Adrenal gland (tissue), 12 donors: Measurements from ENCODE around the gene PHIP. TPM values are rescaled to one million over a fixed set of nuclear protein-coding genes. Genes with fewer than 3 reads are reported as not detected.

Experiments
- DNase-seq, 7 donors: peaks; one replicate each; pipeline ENCODE4 v3.0.0-alpha.2; 2019 to 2020
- H3K27ac ChIP-seq, 5 donors: fragments of 200-600 bp; sonication (generic) in 4 of 5; 1 replicate in 3 of 5; 2 replicates in 2 of 5; pipeline versions ENCODE4 v1.5.1 to v1.8.0; 2016 to 2020; ENCODE audit warnings: mild to moderate bottlenecking in 1 of 5
- H3K27me3 ChIP-seq: fragments of 200-600 bp; 2 replicates; pipeline ENCODE4 v1.8.0; 2021
- H3K36me3 ChIP-seq, 2 donors: fragments of 200-600 bp; replicated peaks in 1 of 2; 1 replicate in 1 of 2; 2 replicates in 1 of 2; pipeline versions ENCODE4 v1.5.1 to v1.8.0; 2018 to 2022
- H3K4me1 ChIP-seq, 2 donors: fragments of 200-600 bp; replicated peaks in 1 of 2; 1 replicate in 1 of 2; 2 replicates in 1 of 2; pipeline versions ENCODE4 v1.5.1 to v1.8.0; 2018 to 2021
- H3K4me3 ChIP-seq, 4 donors: fragments of 200-600 bp; sonication (generic) in 3 of 4; one replicate each; pipeline ENCODE4 v1.5.1; 2016 to 2018
- H3K9me3 ChIP-seq, 3 donors: fragments of 200-600 bp; sonication (generic) in 1 of 3; replicated peaks in 1 of 3; 1 replicate in 2 of 3; 2 replicates in 1 of 3; pipeline versions ENCODE4 v1.5.1 to v1.8.0; 2016 to 2021
- POLR2A ChIP-seq, 2 donors: fragments of 450-650 bp; IDR thresholded peaks; one replicate each; pipeline ENCODE4 v1.6.1; 2017; ENCODE audit warnings: antibody characterized with exemption in 2 of 2, mild to moderate bottlenecking in 2 of 2, moderate library complexity in 1 of 2
- WGBS, 4 donors: extraction: QIAGEN DNeasy Blood & Tissue Kit in 2 of 4; methylation state at CpG; one replicate each; pipeline versions ENCODE4 v1.1.5 to v1.1.7; 2013 to 2017; 5-methylcytosine and 5-hydroxymethylcytosine counted together
- intact Hi-C, 2 donors: fragments of 100-400 bp; cut with DNase I; formaldehyde crosslinking; loops; one replicate each; pipeline versions ENCODE4 v1.14.1 to v1.15.0; 2022 to 2023
- polyA plus RNA-seq, 3 donors: library from polyadenylated mRNA; stranded (reverse); fragments of 200-250 nt in 2 of 3; fragments of 350-450 nt in 1 of 3; fragmentation: Illumina TruSeq in 1 of 3; extraction: RNeasy Lipid Tissue Mini Kit (QIAGEN cat#74804) in 1 of 3; gene quantifications; one replicate each; pipeline ENCODE4 v1.2.3, GENCODE V29; 2013 to 2014
- total RNA-seq, 9 donors: library from RNA; depleted of rRNA in 4 of 9; stranded (reverse); fragments of >200 nt in 4 of 9; fragments of 120-200 nt in 1 of 9; fragmentation: NEBNext Ultra II Directional in 1 of 9; extraction: Animal tissue kit (Norgen Biotek cat#: 25700) in 1 of 9; gene quantifications; one replicate each; pipeline versions ENCODE4 v1.1.0 to v1.2.4, GENCODE V29; 2013 to 2023
- TF ChIP-seq, protein P1 (sequence below), 6 experiments: fragments of 450-650 bp in 4 of 6; fragments of 200-600 bp in 2 of 6; sonication (generic) in 1 of 6; IDR thresholded peaks; 1 replicate in 5 of 6; 2 replicates in 1 of 6; pipeline versions ENCODE4 v1.5.1 to v1.8.0; 2016 to 2021; ENCODE audit warnings: antibody characterized with exemption in 6 of 6, mild to moderate bottlenecking in 2 of 6, moderate library complexity in 1 of 6
- donor health status: healthy with polysubstance abuse.
- donor health status: Bipolar disorder and iron deficiency.
- donor health status: DM: yes; HTN: yes; CAD: no.
- donor health status: DM: no; HTN: no; CAD: no.
- donor health status: DM: no; HTN: no; CAD: no.
- donor health status: DM: yes; HTN: yes; CAD: no.

Gene PHIP
- total and polyA plus RNA-seq, 12 donors: 7.7 to 24.1 (median 16.8) TPM

DNA sequence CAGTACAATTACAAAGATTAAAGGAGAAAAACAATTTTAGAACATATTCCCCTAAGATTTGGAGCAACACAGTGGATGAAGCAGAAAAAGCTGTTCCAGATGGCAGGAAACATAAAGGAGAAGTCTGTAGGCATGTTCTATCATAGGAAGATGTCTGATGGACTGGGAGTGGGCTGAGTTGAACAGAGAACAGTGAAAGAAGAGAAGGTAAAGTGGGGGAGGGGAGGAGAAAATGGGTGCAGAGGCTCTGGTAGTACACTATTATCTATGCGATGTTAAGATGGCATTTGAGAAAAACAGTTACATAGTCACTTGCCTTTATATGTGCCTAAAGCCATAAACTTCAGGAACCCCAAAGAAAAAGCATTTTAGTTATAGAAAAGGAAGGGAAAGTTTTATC lies 4.2 kb upstream of the PHIP start:
- TF ChIP-seq, protein P1, sequence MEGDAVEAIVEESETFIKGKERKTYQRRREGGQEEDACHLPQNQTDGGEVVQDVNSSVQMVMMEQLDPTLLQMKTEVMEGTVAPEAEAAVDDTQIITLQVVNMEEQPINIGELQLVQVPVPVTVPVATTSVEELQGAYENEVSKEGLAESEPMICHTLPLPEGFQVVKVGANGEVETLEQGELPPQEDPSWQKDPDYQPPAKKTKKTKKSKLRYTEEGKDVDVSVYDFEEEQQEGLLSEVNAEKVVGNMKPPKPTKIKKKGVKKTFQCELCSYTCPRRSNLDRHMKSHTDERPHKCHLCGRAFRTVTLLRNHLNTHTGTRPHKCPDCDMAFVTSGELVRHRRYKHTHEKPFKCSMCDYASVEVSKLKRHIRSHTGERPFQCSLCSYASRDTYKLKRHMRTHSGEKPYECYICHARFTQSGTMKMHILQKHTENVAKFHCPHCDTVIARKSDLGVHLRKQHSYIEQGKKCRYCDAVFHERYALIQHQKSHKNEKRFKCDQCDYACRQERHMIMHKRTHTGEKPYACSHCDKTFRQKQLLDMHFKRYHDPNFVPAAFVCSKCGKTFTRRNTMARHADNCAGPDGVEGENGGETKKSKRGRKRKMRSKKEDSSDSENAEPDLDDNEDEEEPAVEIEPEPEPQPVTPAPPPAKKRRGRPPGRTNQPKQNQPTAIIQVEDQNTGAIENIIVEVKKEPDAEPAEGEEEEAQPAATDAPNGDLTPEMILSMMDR (IDR thresholded peaks at IDR 0.05): no peak
- TF ChIP-seq POLR2A (IDR thresholded peaks at IDR 0.05): no peak
- Histone ChIP-seq H3K27ac (no peak overlapping the region), H3K36me3 (no peaks in the 10 kb centered on the region), H3K4me3 (no peak overlapping the region), H3K9me3 (no peaks in the 10 kb centered on the region), H3K4me1 (peaks cover 0 to 10% of the 10 kb centered on the region in 2 donors), H3K27me3 (no peaks in the 10 kb centered on the region)
- DNase-seq: no peak
- WGBS, 4 donors: 86 to 94% (median 91%) methylated on average over 1 of the region's 1 CpG
- intact Hi-C loops: no loop called here

DNA sequence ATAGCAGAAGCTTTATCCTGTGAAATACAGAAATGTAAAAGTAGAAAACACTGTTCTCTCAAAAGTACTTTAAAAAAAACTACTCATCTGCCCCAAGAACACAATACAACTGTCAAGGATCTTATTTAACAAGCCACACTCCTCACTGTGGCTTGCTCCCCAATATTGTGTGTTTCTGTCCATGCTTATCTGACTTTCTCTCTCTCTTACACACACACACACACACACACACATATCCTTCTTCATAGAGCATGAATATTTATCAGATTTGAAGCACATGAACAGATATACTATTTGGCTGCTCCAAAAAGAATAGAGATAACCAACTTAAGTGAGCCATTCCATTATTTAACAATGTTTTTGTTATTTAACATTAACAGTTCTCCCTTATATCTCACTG lies 3.6 kb upstream of the PHIP start:
- Histone ChIP-seq H3K4me1 (peaks cover 0 to 10% of the 10 kb centered on the region in 2 donors), H3K36me3 (no peaks in the 10 kb centered on the region), H3K27ac (no peak overlapping the region), H3K27me3 (no peaks in the 10 kb centered on the region), H3K4me3 (no peak overlapping the region), H3K9me3 (no peaks in the 10 kb centered on the region)
- DNase-seq: no peak
- intact Hi-C loops: no loop called here
- TF ChIP-seq POLR2A (IDR thresholded peaks at IDR 0.05): no peak
- TF ChIP-seq, protein P1 (IDR thresholded peaks at IDR 0.05): no peak

DNA sequence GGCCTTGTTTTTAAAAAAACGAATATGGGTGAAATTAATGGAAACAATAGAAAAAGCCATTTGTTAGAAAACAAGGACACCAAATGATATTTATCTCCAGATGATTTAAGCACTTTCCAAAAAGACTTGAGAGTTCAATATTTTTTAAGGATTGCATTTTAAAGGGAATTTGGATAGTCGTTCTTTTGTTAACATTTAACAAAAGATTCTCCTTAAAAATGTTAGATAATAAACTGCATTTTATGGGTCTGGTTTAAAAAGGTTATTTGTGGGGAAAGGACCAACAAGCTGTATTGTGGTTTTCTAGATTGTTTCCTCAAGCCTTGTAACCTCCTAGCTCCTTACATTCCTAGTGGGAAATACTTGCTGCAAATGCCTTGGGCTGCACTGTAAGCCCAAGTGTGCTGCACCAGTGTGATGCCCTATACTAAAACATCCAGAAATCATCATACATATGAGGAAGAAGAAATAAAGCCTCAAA lies 1.5 kb upstream of the PHIP start:
- Histone ChIP-seq H3K27ac (peak overlapping the region in 1 of 5 donors; percentile 98), H3K4me3 (peak overlapping the region in 2 of 4 donors; percentile 61 to 96), H3K27me3 (no peaks in the 10 kb centered on the region), H3K4me1 (peaks cover 5 to 25% of the 10 kb centered on the region in 2 donors), H3K36me3 (no peaks in the 10 kb centered on the region), H3K9me3 (no peaks in the 10 kb centered on the region)
- WGBS, 4 donors: 24 to 35% (median 28%) methylated on average over 2 of the region's 2 CpGs
- intact Hi-C loops: loop anchor here in 1 of 2 donors (5.0 kb wide), 1 partner anchor 393 kb away; no protein-coding TSS in a partner anchor
- DNase-seq: no peak
- TF ChIP-seq, protein P1 (IDR thresholded peaks at IDR 0.05): no peak
- TF ChIP-seq POLR2A (IDR thresholded peaks at IDR 0.05): no peak

DNA sequence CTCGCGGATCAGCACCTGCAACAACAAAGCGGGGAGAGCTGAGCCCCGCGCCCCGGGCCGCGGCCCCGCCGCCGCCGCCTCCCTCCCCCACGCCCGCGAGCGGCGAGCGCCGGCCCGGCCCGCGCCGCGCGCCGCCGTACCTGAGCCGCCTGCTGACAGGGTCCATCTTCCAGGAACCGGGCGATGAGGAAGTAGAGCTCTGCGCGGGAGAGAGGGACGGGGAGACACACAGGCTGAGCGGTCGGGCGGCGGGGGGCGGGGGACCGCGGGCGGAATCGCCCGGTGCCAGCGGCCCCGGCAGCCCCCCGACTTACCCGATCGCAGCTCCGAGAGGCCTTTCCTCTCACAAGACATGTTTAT lies 359 bp downstream of the PHIP start:
- WGBS, 4 donors: 0% methylated on average over 4 to 49 of the region's 49 CpGs; no CpG with 5 or more reads in 1 of the 4 donors
- Histone ChIP-seq H3K27me3 (no peaks in the 10 kb centered on the region), H3K9me3 (no peaks in the 10 kb centered on the region), H3K36me3 (no peaks in the 10 kb centered on the region), H3K27ac (peak overlapping the region; percentile 40 to 99 (median 96)), H3K4me1 (peaks cover 5 to 26% of the 10 kb centered on the region in 2 donors), H3K4me3 (peak overlapping the region; percentile 25 to 96 (median 57))
- no peak for TF ChIP-seq POLR2A (IDR thresholded peaks at IDR 0.05)
- TF ChIP-seq, protein P1 (IDR thresholded peaks at IDR 0.05): no peak
- intact Hi-C loops: loop anchor here in 1 of 2 donors (5.0 kb wide), 1 partner anchor 395 kb away; no protein-coding TSS in a partner anchor
- no peak for DNase-seq
